Neural cell (in vitro differentiated cells): ENCODE results near the gene KIF6.

Experiments used
- CTCF ChIP-seq: fragments of 450-650 bp; IDR thresholded peaks from 2 replicates; pipeline ENCODE4 v1.5.1; 2014; ENCODE audit warnings: antibody characterized with exemption, mild to moderate bottlenecking, moderate library complexity; ENCODE audit not compliant: poor library complexity, severe bottlenecking
- EZH2 ChIP-seq: fragments of 200-600, 300-800 bp; shearing (Covaris generic), sonication (generic); IDR thresholded peaks from 2 replicates; pipeline ENCODE4 v1.6.1; 2014; ENCODE audit warnings: antibody characterized with exemption, low read length, borderline replicate concordance, mild to moderate bottlenecking; ENCODE audit not compliant: insufficient read depth, poor library complexity, severe bottlenecking
- POLR2AphosphoS5 ChIP-seq: IDR thresholded peaks from 2 replicates; pipeline ENCODE4 v1.6.1; 2012
- SMC3 ChIP-seq: fragments of 450-650 bp; conservative IDR thresholded peaks from 2 replicates; pipeline ENCODE4 v1.6.1; 2014; ENCODE audit warnings: antibody characterized with exemption, mild to moderate bottlenecking, moderate library complexity; ENCODE audit not compliant: poor library complexity
- TF ChIP-seq, protein P1 (sequence below): IDR thresholded peaks from 2 replicates; pipeline ENCODE4 v1.6.1; 2012; ENCODE audit warnings: borderline replicate concordance

DNA sequence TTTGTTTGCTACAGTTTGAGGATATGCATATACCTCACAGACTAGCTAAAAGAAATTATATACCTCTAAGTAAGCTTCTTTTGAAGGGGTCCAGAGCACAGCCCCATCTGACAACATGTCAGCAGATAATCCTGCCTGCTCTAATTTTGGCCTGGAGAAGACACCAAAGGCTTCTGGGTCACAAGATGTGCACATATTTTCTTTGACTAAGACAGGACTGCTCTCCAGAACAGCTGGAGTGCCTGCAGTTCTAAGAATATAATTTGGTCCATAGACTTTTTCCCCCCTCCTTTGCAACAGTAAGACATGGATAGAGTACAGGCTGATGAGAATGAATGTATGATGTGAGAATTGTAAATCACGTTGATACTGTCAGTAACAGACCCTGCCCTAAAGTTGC lies 294.8 kb downstream of the KIF6 start:
- TF ChIP-seq CTCF, result no peak
- TF ChIP-seq SMC3, result no peak
- no peak for TF ChIP-seq EZH2
- TF ChIP-seq, protein P1, sequence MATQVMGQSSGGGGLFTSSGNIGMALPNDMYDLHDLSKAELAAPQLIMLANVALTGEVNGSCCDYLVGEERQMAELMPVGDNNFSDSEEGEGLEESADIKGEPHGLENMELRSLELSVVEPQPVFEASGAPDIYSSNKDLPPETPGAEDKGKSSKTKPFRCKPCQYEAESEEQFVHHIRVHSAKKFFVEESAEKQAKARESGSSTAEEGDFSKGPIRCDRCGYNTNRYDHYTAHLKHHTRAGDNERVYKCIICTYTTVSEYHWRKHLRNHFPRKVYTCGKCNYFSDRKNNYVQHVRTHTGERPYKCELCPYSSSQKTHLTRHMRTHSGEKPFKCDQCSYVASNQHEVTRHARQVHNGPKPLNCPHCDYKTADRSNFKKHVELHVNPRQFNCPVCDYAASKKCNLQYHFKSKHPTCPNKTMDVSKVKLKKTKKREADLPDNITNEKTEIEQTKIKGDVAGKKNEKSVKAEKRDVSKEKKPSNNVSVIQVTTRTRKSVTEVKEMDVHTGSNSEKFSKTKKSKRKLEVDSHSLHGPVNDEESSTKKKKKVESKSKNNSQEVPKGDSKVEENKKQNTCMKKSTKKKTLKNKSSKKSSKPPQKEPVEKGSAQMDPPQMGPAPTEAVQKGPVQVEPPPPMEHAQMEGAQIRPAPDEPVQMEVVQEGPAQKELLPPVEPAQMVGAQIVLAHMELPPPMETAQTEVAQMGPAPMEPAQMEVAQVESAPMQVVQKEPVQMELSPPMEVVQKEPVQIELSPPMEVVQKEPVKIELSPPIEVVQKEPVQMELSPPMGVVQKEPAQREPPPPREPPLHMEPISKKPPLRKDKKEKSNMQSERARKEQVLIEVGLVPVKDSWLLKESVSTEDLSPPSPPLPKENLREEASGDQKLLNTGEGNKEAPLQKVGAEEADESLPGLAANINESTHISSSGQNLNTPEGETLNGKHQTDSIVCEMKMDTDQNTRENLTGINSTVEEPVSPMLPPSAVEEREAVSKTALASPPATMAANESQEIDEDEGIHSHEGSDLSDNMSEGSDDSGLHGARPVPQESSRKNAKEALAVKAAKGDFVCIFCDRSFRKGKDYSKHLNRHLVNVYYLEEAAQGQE, result no peak
- TF ChIP-seq POLR2AphosphoS5, result no peak
